Prostate gland (tissue), 2 donors: Measurements from ENCODE around the gene XDH.

Source experiments
- CTCF ChIP-seq, 4 experiments: fragments of 200-600 bp in 2 of 4; fragments of 450-650 bp in 2 of 4; sonication (generic) in 2 of 4; IDR thresholded peaks; 1 replicate in 3 of 4; 2 replicates in 1 of 4; pipeline ENCODE4 v1.5.1; 2016 to 2019; ENCODE audit warnings: antibody characterized with exemption in 4 of 4, mild to moderate bottlenecking in 2 of 4, moderate library complexity in 2 of 4
- POLR2AphosphoS5 ChIP-seq: sonication (generic); formaldehyde crosslinking; IDR thresholded peaks from one replicate; pipeline ENCODE4 v1.6.1; 2017; ENCODE audit warnings: antibody characterized with exemption

- no peak for TF ChIP-seq CTCF (IDR thresholded peaks at IDR 0.05)
- no peak for TF ChIP-seq POLR2AphosphoS5
Measured at GRCh38 chr2:31384351-31384750, 30.2 kb downstream of the XDH start.
